ENCODE measurements around the gene MMP7.

The MMP7 gene

DNA sequence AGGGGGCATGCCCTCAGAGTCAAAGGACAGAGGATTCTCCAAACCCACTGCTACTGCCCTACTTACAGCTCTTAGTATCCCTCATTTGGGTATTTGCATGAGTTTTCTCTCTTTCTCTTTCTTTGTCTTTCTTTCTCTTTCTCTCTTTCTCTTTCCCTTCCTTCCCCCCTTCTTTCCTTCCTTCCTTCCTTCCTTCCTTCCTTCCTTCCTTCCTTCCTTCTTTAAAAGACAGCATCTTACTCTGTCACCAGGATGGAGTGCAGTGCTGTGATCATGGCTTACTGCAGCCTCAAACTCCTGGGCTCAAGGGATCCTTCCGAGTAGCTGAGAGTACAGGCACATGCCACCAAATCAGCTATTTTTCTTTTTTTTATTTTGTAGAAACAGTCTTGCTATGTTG is 14.0 kb upstream of the MMP7 start:
- TF ChIP-seq CTCF (IDR thresholded peaks at IDR 0.05; ENCODE audit: low read depth, low read length), result no peak
- no peak for DNase-seq (ENCODE audit: extremely low read depth, low read depth)

DNA sequence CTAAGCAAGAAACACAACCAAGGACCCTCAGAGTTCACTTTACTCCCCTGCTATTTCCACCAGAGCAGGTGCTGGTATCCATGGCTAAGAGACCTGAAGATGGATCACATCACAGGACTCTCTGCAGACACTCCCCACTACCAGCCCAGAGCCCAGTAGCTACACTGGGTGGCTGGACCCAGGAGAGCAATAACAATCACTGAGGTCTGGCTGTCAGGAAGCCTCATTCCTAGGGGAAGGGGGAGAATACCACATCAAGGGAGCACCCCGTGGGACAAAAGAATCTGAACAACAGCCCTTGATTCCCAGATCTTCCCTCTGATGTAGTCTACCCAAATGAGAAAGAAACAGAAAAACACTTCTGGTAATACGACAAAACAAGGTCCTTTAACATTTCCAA is 9.0 kb upstream of the MMP7 start:
- no peak for DNase-seq (ENCODE audit: extremely low read depth, low read depth)
- TF ChIP-seq CTCF (IDR thresholded peaks at IDR 0.05; ENCODE audit: low read depth, low read length), result no peak

- TF ChIP-seq CTCF (IDR thresholded peaks at IDR 0.05; ENCODE audit: low read depth, low read length), result no peak
- DNase-seq (ENCODE audit: extremely low read depth, low read depth), result no peak
These were observed 8.4 kb upstream of the MMP7 start for GRCh38 chr11:102538932-102539331.

DNA sequence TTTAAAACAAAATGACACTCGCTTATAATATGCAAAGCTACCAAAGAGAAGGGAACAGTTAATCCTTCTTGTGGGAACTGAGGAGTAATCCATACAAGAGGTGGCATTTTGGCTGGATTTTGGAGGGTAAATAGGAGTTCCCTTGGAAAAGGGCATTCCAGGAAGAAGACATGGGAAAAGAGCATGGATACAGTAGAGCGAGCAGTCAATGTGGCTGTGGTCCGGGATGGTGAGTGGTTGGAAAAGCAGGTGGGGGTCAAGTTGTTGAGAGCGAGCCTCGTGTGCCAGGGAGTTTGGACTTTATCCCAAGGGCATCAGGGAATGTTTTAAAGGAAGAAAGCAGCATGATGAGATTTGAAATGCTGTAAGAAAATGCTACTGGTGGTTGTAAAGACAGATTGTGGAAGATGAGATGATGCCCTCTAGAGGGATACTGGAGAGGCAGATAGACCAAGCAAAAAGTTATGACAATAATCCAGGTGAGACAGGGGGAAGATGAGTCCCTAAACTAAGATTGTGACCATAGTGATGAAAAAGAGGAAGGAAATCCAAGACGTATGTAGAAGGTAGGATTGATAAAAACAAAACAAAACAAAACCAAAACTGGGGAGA is 3.8 kb upstream of the MMP7 start:
- peak; percentile 23 for TF ChIP-seq CTCF (IDR thresholded peaks at IDR 0.05; ENCODE audit: low read depth, low read length)
- DNase-seq (ENCODE audit: extremely low read depth, low read depth), result no peak

DNA sequence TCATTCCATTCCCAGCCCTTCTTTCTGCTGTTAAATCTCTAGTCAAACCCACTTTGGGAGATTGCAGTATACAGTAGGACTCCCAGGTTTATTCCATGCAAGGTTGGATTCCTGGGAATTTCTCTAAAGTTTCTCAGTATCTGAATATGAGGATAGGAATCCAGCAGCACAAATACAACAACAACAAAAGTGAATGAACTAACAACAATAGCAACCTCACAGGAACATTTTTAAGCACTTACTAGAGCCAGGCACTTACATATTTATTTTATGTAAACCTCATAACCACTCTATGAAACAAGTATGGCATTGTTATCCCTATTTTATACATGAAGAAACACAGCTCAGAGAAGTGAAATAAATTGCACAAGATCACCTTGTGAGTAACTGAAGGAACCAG is 1.9 kb downstream of the MMP7 start:
- TF ChIP-seq CTCF (IDR thresholded peaks at IDR 0.05; ENCODE audit: low read depth, low read length), result no peak
- no peak for DNase-seq (ENCODE audit: extremely low read depth, low read depth)

DNA sequence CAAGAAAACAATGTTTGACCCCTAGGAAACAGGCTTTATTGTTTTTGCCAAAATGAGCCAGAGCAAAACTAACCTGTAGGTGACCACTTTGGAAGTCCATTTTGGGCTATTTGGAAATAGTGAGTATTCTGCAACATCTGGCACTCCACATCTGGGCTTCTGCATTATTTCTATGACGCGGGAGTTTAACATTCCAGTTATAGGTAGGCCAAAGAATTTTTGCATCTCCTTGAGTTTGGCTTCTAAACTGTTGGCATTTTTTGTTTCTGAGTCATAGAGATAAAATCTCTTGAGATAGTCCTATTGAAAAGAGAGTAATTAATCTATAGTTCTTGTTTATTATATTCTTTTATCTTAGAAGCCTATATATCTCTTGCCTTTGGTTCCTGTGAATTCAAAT is 2.9 kb downstream of the MMP7 start:
- no peak for TF ChIP-seq CTCF (IDR thresholded peaks at IDR 0.05; ENCODE audit: low read depth, low read length)
- no peak for DNase-seq (ENCODE audit: extremely low read depth, low read depth)

GRCh38 chr11:102527041-102527440 is 3.5 kb downstream of the MMP7 start:
- DNase-seq (ENCODE audit: extremely low read depth, low read depth), result no peak
- TF ChIP-seq CTCF (IDR thresholded peaks at IDR 0.05; ENCODE audit: low read depth, low read length), result no peak

All from AG09319 (cell line).